GM18909 (cell line): ENCODE measurements around the gene NFX1.

Experiments
- ATAC-seq: cut with Tn5 transposase; IDR thresholded peaks from one replicate; pipeline ENCODE4 v1.9.1; 2021; ENCODE audit warnings: mild to moderate bottlenecking; ENCODE audit not compliant: unreplicated experiment, poor library complexity

NFX1 gene

DNA sequence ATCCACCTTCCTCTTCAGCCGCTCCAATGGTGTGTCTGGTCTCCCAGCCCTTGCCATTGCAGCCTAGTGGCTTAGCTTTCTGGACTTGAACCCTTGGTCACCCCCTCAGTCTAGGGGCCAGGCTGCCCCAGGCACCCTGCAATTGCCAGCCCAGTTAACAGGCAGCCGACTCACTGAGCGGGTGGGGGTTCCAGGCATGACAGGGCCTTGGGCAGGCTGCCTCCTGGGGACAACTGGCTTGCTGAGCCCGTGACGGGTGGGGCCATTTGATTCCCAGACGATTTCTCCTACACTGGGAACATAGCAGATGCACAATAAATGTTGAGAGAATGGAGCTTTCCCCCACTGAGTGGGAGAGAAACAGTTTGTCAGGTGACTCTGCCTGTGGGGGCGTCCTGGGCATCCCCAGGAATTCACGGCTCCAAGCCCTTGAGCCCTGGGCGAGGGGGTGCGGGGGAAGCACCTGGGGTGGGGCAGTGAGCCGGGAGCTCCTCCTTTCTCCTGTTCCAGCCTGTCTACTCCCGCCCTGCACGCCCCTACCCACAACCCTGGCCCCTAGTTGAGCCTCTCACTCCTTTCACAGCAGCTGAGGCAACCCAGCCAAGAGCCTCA lies 124.7 kb downstream of the NFX1 start:
- ATAC-seq: no peak

DNA sequence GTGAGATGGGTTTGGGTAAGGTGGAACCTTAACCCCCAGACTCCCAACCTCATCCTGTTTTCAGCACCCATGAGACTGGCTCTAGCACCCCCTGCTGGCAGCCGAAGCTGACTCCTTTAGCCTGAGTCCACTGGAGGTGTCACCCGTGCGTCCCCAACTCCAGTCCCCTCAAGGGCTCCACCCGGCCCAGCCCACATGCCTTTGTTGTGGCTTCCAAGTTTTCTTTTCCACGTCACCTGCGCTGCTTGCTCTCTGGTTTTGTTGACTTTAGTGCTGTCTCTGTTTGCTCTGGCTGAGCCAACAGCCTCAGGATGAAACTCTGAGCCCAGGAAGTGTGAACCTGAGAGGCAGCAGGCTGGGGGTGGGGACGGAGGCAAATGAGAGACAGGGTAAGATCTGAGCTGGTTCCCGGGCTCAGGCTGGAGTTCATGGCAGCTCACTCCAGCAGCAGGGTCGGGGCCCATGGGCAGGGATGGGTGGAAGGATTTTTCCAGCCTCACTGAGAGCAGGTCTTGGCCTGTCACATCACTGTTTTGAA lies 125.3 kb downstream of the NFX1 start:
- peak; percentile 67 for ATAC-seq

DNA sequence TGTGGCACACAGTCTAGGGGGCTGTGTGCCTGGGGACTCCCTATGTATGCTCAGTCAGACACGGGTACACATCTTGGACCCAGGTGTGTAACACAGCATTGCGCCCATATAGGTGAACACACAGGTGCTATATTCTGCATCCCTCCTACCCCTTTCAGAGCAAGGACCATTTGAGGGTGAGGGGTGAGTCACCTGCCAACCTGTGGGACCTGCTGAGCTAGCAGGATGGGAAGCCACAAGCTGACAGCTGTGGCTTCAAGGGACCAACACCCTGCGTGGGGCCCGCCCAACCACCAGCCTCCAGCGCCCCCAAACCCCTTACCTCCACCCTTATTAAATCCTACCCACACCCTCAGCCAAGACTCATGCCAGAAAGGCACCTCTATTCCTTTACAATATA lies 126.7 kb downstream of the NFX1 start:
- ATAC-seq: no peak

DNA sequence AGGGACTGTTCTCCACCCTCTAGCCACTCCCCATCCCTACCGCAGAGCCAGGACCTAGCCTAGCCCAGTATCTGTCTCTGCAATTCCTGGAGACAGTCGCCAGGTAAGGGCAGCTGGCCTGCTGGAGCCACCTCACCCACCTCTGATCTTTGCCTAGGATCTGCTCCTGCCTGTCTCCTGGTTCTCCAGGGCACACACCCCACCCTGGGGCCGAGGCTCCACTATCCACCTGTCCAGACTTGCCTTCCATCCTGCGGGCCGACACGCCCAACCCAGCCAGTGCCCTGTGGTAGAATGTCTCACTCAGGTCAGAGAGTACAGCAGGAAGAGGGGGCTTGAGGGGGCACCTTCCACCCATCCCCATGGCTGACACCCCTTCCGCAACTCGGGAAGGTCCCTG lies 127.8 kb downstream of the NFX1 start:
- no peak for ATAC-seq

DNA sequence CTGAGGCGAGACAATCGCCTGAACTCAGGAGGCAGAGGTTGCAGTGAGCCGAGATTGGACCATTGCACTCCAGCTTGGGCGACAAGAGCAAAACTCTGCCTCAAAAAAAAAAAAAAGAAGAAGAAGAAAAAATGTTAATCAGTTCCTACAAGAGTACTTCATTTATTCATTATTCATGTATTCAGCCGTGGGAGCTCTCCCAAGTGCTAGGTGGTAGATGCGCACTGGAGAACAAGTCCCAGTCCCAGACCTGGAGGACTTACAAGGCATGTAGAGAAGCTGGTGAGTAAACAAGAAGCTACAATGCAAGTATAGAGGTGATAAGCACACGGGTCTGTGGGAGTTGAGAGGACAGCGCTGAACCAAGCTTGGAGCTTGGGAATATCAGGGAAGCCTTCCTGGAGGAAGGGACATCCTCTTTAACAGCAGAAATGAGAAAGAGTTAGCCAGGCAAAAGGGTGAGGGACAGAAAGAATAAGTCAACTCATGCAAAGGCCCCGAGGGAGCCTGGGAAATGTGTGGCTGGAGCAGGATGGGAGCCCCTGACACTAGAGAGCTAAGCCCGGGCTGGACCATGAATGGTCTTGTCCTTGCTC lies 129.5 kb downstream of the NFX1 start:
- no peak for ATAC-seq
